HEK293 (cell line): ENCODE data around the gene CYB5R4.

Source experiments
- CTCF ChIA-PET: fragments of 350-600 bp; formaldehyde crosslinking; extraction: SDS; loops from one replicate; lab custom pipeline; 2021; ENCODE audit warnings: antibody characterized with exemption; lab: Yijun Ruan, JAX
- POLR2A ChIA-PET: fragments of 300-600 bp; formaldehyde crosslinking; extraction: SDS; loops from one replicate; lab custom pipeline; 2020; ENCODE audit warnings: antibody characterized with exemption, inconsistent platforms; lab: Yijun Ruan, JAX
- H3K27ac ChIP-seq: fragments of 200-500 bp; sonication (Bioruptor generic); 2 replicates; pipeline ENCODE4 v1.5.1; 2014; ENCODE audit warnings: low read depth, low read length, control low read depth, inconsistent platforms; ENCODE audit errors: extremely low read depth
- H3K36me3 ChIP-seq, 2 experiments: fragments of 200-500 bp in 1 of 2; sonication (Bioruptor generic) in 1 of 2; 1 replicate in 1 of 2; 2 replicates in 1 of 2; pipeline ENCODE4 v1.5.1; 2014 to 2017; ENCODE audit warnings: inconsistent platforms in 2 of 2, low read length in 2 of 2; ENCODE audit not compliant: control insufficient read depth in 2 of 2, insufficient read depth in 1 of 2
- H3K4me1 ChIP-seq: fragments of 200-500 bp; sonication (Bioruptor generic); 2 replicates; pipeline ENCODE4 v1.5.1; 2014; ENCODE audit warnings: mild to moderate bottlenecking, low read length, inconsistent platforms; ENCODE audit not compliant: control insufficient read depth, insufficient read depth
- H3K4me3 ChIP-seq: 2 replicates; pipeline ENCODE4 v1.5.1; 2011; ENCODE audit warnings: low read depth, mild to moderate bottlenecking, control low read depth, low read length, moderate library complexity
- H3K9me3 ChIP-seq: fragments of 200-500 bp; sonication (Bioruptor generic); 2 replicates; pipeline ENCODE4 v1.5.1; 2014; ENCODE audit warnings: low read depth, low read length, inconsistent platforms; ENCODE audit not compliant: control insufficient read depth, insufficient read depth
- AEBP2 ChIP-seq: fragments of 450-650 bp; formaldehyde crosslinking; IDR thresholded peaks from 2 replicates; pipeline ENCODE4 v1.5.1; 2016; ENCODE audit warnings: missing biosample characterization, missing genetic modification characterization, borderline replicate concordance
- BCL6B ChIP-seq: fragments of 450-650 bp; formaldehyde crosslinking; IDR thresholded peaks from 2 replicates; pipeline ENCODE4 v1.5.1; 2017; ENCODE audit warnings: missing biosample characterization, missing genetic modification characterization
- GLI2 ChIP-seq: fragments of 450-650 bp; formaldehyde crosslinking; IDR thresholded peaks from 2 replicates; pipeline ENCODE4; 2017; ENCODE audit warnings: missing biosample characterization, missing genetic modification characterization, low read depth, borderline replicate concordance
- GLIS2 ChIP-seq: fragments of 450-650 bp; formaldehyde crosslinking; IDR thresholded peaks from 2 replicates; pipeline ENCODE4 v1.5.1; 2016; ENCODE audit warnings: missing biosample characterization, missing genetic modification characterization
- HIC1 ChIP-seq: fragments of 450-650 bp; formaldehyde crosslinking; IDR thresholded peaks from 2 replicates; pipeline ENCODE4 v1.5.1; 2016; ENCODE audit warnings: missing biosample characterization, missing genetic modification characterization
- HOXC10 ChIP-seq: sonication (generic); formaldehyde crosslinking; IDR thresholded peaks from 2 replicates; pipeline ENCODE4 v1.8.1; 2023; ENCODE audit warnings: mild to moderate bottlenecking, missing genetic modification reagents
- MZF1 ChIP-seq: fragments of 450-650 bp; formaldehyde crosslinking; IDR thresholded peaks from 2 replicates; pipeline ENCODE4 v1.5.1; 2017; ENCODE audit warnings: missing biosample characterization, missing genetic modification characterization, borderline replicate concordance
- TRIM28 ChIP-seq: IDR thresholded peaks from 2 replicates; pipeline ENCODE4 v1.6.1; 2011; ENCODE audit warnings: low read length, control low read depth, borderline replicate concordance
- YY2 ChIP-seq: fragments of 450-650 bp; formaldehyde crosslinking; IDR thresholded peaks from 2 replicates; pipeline ENCODE4 v1.5.1; 2016; ENCODE audit warnings: missing biosample characterization, missing genetic modification characterization
- ZBTB11 ChIP-seq: fragments of 450-650 bp; formaldehyde crosslinking; conservative IDR thresholded peaks from 2 replicates; pipeline ENCODE4 v1.5.1; 2016; ENCODE audit warnings: low read depth, missing biosample characterization, missing genetic modification characterization
- ZNF138 ChIP-seq: fragments of 450-650 bp; formaldehyde crosslinking; IDR thresholded peaks from 2 replicates; pipeline ENCODE4 v1.5.1; 2016; ENCODE audit warnings: missing biosample characterization, missing genetic modification characterization, borderline replicate concordance
- ZNF146 ChIP-seq: fragments of 450-650 bp; formaldehyde crosslinking; IDR thresholded peaks from 2 replicates; pipeline ENCODE4 v1.5.1; 2016; ENCODE audit warnings: missing biosample characterization, missing genetic modification characterization
- ZNF175 ChIP-seq: fragments of 450-650 bp; formaldehyde crosslinking; IDR thresholded peaks from 2 replicates; pipeline ENCODE4 v1.5.1; 2016; ENCODE audit warnings: missing biosample characterization, missing genetic modification characterization
- ZNF350 ChIP-seq: fragments of 450-650 bp; formaldehyde crosslinking; IDR thresholded peaks from 2 replicates; pipeline ENCODE4 v1.5.0; 2017; ENCODE audit warnings: missing biosample characterization, mild to moderate bottlenecking, missing genetic modification characterization
- ZNF398 ChIP-seq: fragments of 450-650 bp; formaldehyde crosslinking; IDR thresholded peaks from 2 replicates; pipeline ENCODE4 v1.5.1; 2017; ENCODE audit warnings: missing biosample characterization, missing genetic modification characterization
- ZNF404 ChIP-seq: fragments of 450-650 bp; formaldehyde crosslinking; IDR thresholded peaks from 2 replicates; pipeline ENCODE4 v1.5.1; 2017; ENCODE audit warnings: missing biosample characterization, missing genetic modification characterization
- ZNF433 ChIP-seq: fragments of 450-650 bp; formaldehyde crosslinking; IDR thresholded peaks from 2 replicates; pipeline ENCODE4 v1.5.1; 2016; ENCODE audit warnings: missing biosample characterization, missing genetic modification characterization, low read depth
- ZNF514 ChIP-seq: fragments of 450-650 bp; formaldehyde crosslinking; IDR thresholded peaks from 2 replicates; pipeline ENCODE4 v1.5.1; 2016; ENCODE audit warnings: missing biosample characterization, missing genetic modification characterization
- ZNF555 ChIP-seq: fragments of 450-650 bp; formaldehyde crosslinking; conservative IDR thresholded peaks from 2 replicates; pipeline ENCODE4 v1.5.1; 2017; ENCODE audit warnings: missing biosample characterization, mild to moderate bottlenecking, missing genetic modification characterization, inconsistent platforms
- ZNF585B ChIP-seq: fragments of 450-650 bp; formaldehyde crosslinking; IDR thresholded peaks from 2 replicates; pipeline ENCODE4 v1.5.1; 2016; ENCODE audit warnings: missing biosample characterization, missing genetic modification characterization
- ZNF624 ChIP-seq: fragments of 450-650 bp; formaldehyde crosslinking; IDR thresholded peaks from 2 replicates; pipeline ENCODE4 v1.5.1; 2017; ENCODE audit warnings: missing biosample characterization, missing genetic modification characterization
- ZNF639 ChIP-seq: fragments of 450-650 bp; formaldehyde crosslinking; IDR thresholded peaks from 2 replicates; pipeline ENCODE4 v1.5.1; 2016; ENCODE audit warnings: missing biosample characterization, missing genetic modification characterization
- ZNF658 ChIP-seq: fragments of 450-650 bp; formaldehyde crosslinking; IDR thresholded peaks from 2 replicates; pipeline ENCODE4; 2016; ENCODE audit warnings: missing biosample characterization, missing genetic modification characterization
- ZNF76 ChIP-seq: fragments of 450-650 bp; formaldehyde crosslinking; IDR thresholded peaks from 2 replicates; pipeline ENCODE4; 2016; ENCODE audit warnings: low read depth, missing biosample characterization, missing genetic modification characterization, borderline replicate concordance
- ZSCAN30 ChIP-seq: fragments of 450-650 bp; IDR thresholded peaks from 2 replicates; pipeline ENCODE4 v1.5.1; 2018; ENCODE audit warnings: missing biosample characterization, mild to moderate bottlenecking, missing genetic modification characterization, moderate library complexity

The CYB5R4 gene

GRCh38 chr6:83867527-83868161 is 8.2 kb downstream of the CYB5R4 start:
- Histone ChIP-seq H3K4me1 (no peaks in the 10 kb centered on the region), H3K9me3 (no peaks in the 10 kb centered on the region), H3K27ac (no peak overlapping the region), H3K4me3 (no peak overlapping the region), H3K36me3 (peaks cover 0 to 40% of the 10 kb centered on the region in 2 experiments; a peak in 2 of 3 replicates)
- ChIA-PET POLR2A (no interaction called here), CTCF (interaction anchor here (0.6 to 0.7 kb wide), 2 partner anchors 15 to 312 kb away, joined by 3 read pairs; no protein-coding TSS in a partner anchor)
- peak; percentile 51 for TF ChIP-seq ZNF398 (tag by site-specific recombination)
- TF ChIP-seq AEBP2: no peak
- no peak for TF ChIP-seq BCL6B (tag by site-specific recombination)
- peak; percentile 77 for TF ChIP-seq MZF1 (tag by site-specific recombination)
- TF ChIP-seq GLIS2 (tag by site-specific recombination): no peak
- TF ChIP-seq ZNF658 (tag by site-specific recombination): peak; percentile 78; the same call in 1 of the 2 replicates
- no peak for TF ChIP-seq ZNF624 (tag by site-specific recombination)
- peak; percentile 53; the same call in 1 of the 2 replicates for TF ChIP-seq YY2 (tag by site-specific recombination)
- TF ChIP-seq HOXC10 (CRISPR knock-in tag): no peak
- peak; percentile 100; the same call in 1 of the 2 replicates for TF ChIP-seq TRIM28
- no peak for TF ChIP-seq GLI2
- peak; percentile 80 for TF ChIP-seq ZNF639
- no peak for TF ChIP-seq ZNF138 (tag by site-specific recombination)
- no peak for TF ChIP-seq ZNF175
- TF ChIP-seq ZSCAN30 (tag by site-specific recombination): no peak
- TF ChIP-seq ZNF433 (tag by site-specific recombination): no peak
- TF ChIP-seq HIC1 (tag by site-specific recombination): no peak
- TF ChIP-seq ZBTB11 (tag by site-specific recombination): no peak
- TF ChIP-seq ZNF555 (tag by site-specific recombination): no peak; the same call in 1 of the 2 replicates
- no peak for TF ChIP-seq ZNF514 (tag by site-specific recombination)
- TF ChIP-seq ZNF350: peak; percentile 38; the same call in 1 of the 2 replicates
- TF ChIP-seq ZNF146 (tag by site-specific recombination): peak; percentile 20; the same call in 1 of the 2 replicates
- TF ChIP-seq ZNF76 (tag by site-specific recombination): peak; percentile 35; the same call in 1 of the 2 replicates
- TF ChIP-seq ZNF404: no peak
- TF ChIP-seq ZNF585B (tag by site-specific recombination): peak; percentile 91
